ENCODE measurements around the gene LRRN2. TPM values are rescaled to one million over a fixed set of nuclear protein-coding genes. Genes with fewer than 3 reads are reported as not detected.

LRRN2 gene
- polyA plus RNA-seq, 2 of the 4 experiments (the other 2 are of a cell fraction): 3.6 to 6.6 TPM

DNA sequence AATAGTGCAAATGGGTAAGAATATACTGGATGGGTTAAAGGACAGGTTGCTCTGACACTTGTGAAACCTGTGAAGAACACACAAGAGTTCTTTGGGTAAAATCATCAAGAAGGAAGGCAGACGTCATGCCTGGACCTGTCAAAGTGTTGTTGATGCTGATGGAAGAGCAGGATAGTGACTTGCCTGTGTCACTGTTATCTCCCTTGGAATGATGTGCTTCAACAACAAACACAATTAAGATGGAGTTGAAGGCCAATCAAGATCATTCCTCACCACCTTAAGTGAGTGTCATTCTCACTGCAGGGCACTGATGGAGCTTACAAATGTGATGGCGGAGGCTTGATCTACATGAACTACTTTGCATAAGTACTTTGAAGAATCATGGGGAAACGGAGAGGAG is 73.2 kb downstream of the LRRN2 start (continued):
- TF ChIP-seq, protein P1, sequence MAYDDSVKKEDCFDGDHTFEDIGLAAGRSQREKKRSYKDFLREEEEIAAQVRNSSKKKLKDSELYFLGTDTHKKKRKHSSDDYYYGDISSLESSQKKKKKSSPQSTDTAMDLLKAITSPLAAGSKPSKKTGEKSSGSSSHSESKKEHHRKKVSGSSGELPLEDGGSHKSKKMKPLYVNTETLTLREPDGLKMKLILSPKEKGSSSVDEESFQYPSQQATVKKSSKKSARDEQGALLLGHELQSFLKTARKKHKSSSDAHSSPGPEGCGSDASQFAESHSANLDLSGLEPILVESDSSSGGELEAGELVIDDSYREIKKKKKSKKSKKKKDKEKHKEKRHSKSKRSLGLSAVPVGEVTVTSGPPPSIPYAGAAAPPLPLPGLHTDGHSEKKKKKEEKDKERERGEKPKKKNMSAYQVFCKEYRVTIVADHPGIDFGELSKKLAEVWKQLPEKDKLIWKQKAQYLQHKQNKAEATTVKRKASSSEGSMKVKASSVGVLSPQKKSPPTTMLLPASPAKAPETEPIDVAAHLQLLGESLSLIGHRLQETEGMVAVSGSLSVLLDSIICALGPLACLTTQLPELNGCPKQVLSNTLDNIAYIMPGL (CRISPR knock-in tag; IDR thresholded peaks at IDR 0.05; ENCODE audit: borderline replicate concordance): no peak
- TF ChIP-seq CHD4 (IDR thresholded peaks at IDR 0.05; ENCODE audit: borderline replicate concordance) (no peak), HEYL (CRISPR knock-in tag; IDR thresholded peaks at IDR 0.05) (no peak), FOSB (CRISPR knock-in tag; IDR thresholded peaks at IDR 0.05) (no peak), POLR2AphosphoS2 (conservative IDR thresholded peaks at IDR 0.05; ENCODE audit: low read length) (no peak), EHF (CRISPR knock-in tag; IDR thresholded peaks at IDR 0.05) (no peak), RAD21 (conservative IDR thresholded peaks at IDR 0.05 in 1 of 2, IDR thresholded peaks at IDR 0.05 in 1 of 2) (no peak)
- TF ChIP-seq, protein P2, sequence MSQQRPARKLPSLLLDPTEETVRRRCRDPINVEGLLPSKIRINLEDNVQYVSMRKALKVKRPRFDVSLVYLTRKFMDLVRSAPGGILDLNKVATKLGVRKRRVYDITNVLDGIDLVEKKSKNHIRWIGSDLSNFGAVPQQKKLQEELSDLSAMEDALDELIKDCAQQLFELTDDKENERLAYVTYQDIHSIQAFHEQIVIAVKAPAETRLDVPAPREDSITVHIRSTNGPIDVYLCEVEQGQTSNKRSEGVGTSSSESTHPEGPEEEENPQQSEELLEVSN (IDR thresholded peaks at IDR 0.05; ENCODE audit: borderline replicate concordance, low read depth): no peak

DNA sequence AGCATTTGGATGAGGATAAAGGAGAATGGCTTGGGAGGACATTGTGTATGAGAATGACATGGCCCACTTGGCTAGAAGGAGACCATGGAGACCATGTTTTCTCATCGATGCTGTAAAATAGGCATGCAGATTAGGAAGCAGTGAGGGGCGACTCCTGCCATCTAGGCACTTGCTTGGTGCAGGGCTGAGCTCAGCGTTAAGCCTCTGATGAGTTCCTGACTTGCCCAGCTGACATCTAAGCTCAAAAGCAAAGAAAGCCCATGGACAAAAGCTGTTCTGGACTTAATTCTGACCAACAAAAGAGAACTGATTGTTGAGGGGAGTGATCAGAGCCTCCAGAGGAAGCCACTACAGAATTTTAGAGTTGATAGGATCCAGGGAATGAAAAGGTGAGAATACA is 74.5 kb downstream of the LRRN2 start:
- no peak for FAIRE-seq
- no peaks in the 10 kb centered on the region for H3K9me3 ChIP-seq
- no peaks in the 10 kb centered on the region for H3K4me1 ChIP-seq
- ATAC-seq: no peak
- H3K4me3 ChIP-seq: no peak overlapping the region
- no peak for DNase-seq (ENCODE audit: low read depth in 1 of 2, low spot score in 1 of 2)
- no peak overlapping the region for H3K4me2 ChIP-seq
- TF ChIP-seq KDM1A (IDR thresholded peaks at IDR 0.05; ENCODE audit: low read depth) (no peak), RAD21 (conservative IDR thresholded peaks at IDR 0.05 in 1 of 2, IDR thresholded peaks at IDR 0.05 in 1 of 2) (no peak), TP53 (CRISPR knock-in tag; IDR thresholded peaks at IDR 0.05) (no peak)
- TF ChIP-seq, protein P3, sequence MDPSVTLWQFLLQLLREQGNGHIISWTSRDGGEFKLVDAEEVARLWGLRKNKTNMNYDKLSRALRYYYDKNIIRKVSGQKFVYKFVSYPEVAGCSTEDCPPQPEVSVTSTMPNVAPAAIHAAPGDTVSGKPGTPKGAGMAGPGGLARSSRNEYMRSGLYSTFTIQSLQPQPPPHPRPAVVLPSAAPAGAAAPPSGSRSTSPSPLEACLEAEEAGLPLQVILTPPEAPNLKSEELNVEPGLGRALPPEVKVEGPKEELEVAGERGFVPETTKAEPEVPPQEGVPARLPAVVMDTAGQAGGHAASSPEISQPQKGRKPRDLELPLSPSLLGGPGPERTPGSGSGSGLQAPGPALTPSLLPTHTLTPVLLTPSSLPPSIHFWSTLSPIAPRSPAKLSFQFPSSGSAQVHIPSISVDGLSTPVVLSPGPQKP (IDR thresholded peaks at IDR 0.05; ENCODE audit: low read depth, low read length): no peak
- ChIA-PET CTCF (interaction anchor here (1.1 to 5.3 kb wide), 5 partner anchors 10 to 197 kb away, joined by 3 to 42 read pairs (median 5); no protein-coding TSS in a partner anchor), POLR2A (no interaction called here)
- 42% methylated on average over 3 of the region's 3 CpGs for WGBS (ENCODE audit: missing lambda C conversion rate)
- H3K27ac ChIP-seq: no peak overlapping the region

DNA sequence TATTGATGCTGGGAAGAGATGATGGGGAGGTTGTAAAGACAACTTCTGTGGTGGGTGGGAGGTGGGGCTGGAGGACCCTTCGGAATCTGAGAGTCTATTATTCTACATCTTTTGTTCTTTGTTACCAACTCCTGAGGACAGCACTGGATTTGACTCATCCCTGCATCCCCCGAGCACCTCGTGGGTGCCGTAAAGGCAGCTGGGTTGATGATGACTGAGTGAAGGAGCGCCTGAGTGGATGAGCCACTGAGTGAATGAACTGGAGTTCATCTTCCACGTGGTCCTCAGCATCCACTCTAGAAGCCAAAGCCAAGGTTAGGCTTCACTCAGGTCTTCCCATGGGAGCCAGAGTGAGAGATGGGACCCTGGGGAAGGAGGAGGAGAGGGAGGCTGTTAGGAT is 77.6 kb downstream of the LRRN2 start:
- no peak for ATAC-seq
- CTCF ChIA-PET: interaction anchor here (1.2 to 5.3 kb wide), 7 partner anchors 8 to 454 kb away, joined by 3 to 42 read pairs (median 12); no protein-coding TSS in a partner anchor
- WGBS (ENCODE audit: missing lambda C conversion rate): 51% methylated on average over 6 of the region's 6 CpGs

DNA sequence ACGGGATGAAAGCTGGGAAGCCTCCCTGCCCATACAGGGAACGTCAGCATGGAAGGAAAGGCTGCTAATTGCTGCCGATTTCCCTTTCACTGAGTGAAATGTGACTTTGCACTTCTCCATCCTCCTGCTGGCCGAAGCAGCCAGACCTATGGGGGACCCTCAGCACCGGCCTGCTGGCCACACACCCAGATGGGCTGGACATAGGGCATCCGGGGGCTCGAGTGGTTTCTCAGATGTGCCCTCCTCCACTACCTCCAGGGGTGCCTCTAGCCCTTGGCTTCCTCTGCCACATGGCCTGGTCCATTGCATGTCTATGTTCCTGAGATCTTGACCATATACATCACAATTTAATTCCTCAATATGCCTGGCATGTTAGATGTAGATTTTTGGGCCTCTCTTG is 79.7 kb downstream of the LRRN2 start:
- TF ChIP-seq POLR2AphosphoS2 (conservative IDR thresholded peaks at IDR 0.05; ENCODE audit: low read length): no peak
- no peak for TF ChIP-seq RAD21 (conservative IDR thresholded peaks at IDR 0.05 in 1 of 2, IDR thresholded peaks at IDR 0.05 in 1 of 2)
- TF ChIP-seq HOXB5 (CRISPR knock-in tag; IDR thresholded peaks at IDR 0.05): no peak
- no peak for TF ChIP-seq SMC3 (IDR thresholded peaks at IDR 0.05)
- no peak for TF ChIP-seq MAFK (IDR thresholded peaks at IDR 0.05; ENCODE audit: partially characterized antibody)
- no peak for TF ChIP-seq FOSL2 (IDR thresholded peaks at IDR 0.05)
- no peak for TF ChIP-seq FOSL2 (CRISPR knock-in tag; IDR thresholded peaks at IDR 0.05)
- TF ChIP-seq EHF (CRISPR knock-in tag; IDR thresholded peaks at IDR 0.05): no peak
- TF ChIP-seq NPAS2 (CRISPR knock-in tag; IDR thresholded peaks at IDR 0.05; ENCODE audit: borderline replicate concordance): no peak
- no peak for TF ChIP-seq KDM5A (IDR thresholded peaks at IDR 0.05)
- no peaks in the 10 kb centered on the region for H3K9me3 ChIP-seq
- H3K4me2 ChIP-seq: no peak overlapping the region
- no peak for DNase-seq (ENCODE audit: low read depth in 1 of 2, low spot score in 1 of 2)
- ChIA-PET CTCF (interaction anchor here (2.5 kb wide), 1 partner anchor 40 kb away, joined by 8 read pairs; no protein-coding TSS in a partner anchor), POLR2A (no interaction called here)
- no peak for FAIRE-seq
- H3K27ac ChIP-seq: no peak overlapping the region
- H3K4me1 ChIP-seq: no peaks in the 10 kb centered on the region
- ATAC-seq: no peak
- 64% methylated on average over 6 of the region's 7 CpGs for WGBS (ENCODE audit: missing lambda C conversion rate)
- no peak overlapping the region for H3K4me3 ChIP-seq

More for the DNA sequence above, 77.6 kb downstream of the LRRN2 start:
- no peak for TF ChIP-seq GATA3 (IDR thresholded peaks at IDR 0.05; ENCODE audit: borderline replicate concordance)
- TF ChIP-seq, protein P4, sequence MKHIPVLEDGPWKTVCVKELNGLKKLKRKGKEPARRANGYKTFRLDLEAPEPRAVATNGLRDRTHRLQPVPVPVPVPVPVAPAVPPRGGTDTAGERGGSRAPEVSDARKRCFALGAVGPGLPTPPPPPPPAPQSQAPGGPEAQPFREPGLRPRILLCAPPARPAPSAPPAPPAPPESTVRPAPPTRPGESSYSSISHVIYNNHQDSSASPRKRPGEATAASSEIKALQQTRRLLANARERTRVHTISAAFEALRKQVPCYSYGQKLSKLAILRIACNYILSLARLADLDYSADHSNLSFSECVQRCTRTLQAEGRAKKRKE (CRISPR knock-in tag; IDR thresholded peaks at IDR 0.05; ENCODE audit: low read depth): no peak
- TF ChIP-seq RCOR1 (IDR thresholded peaks at IDR 0.05; ENCODE audit: low read depth, low read length): no peak
- TF ChIP-seq KDM5A (IDR thresholded peaks at IDR 0.05): no peak
- DNase-seq (ENCODE audit: low read depth in 1 of 2, low spot score in 1 of 2): no peak
- Histone ChIP-seq H3K9me3 (no peaks in the 10 kb centered on the region), H3K27ac (no peak overlapping the region), H3K4me3 (no peak overlapping the region), H3K4me2 (no peak overlapping the region), H3K4me1 (no peaks in the 10 kb centered on the region)
- FAIRE-seq: no peak
- POLR2A ChIA-PET: no interaction called here

Data from A549 (cell line).